GM04504 (cell line): Measurements from ENCODE around the gene PRDM15.
A peak's percentile ranks its signal among the peaks of the same experiment; 100 is the strongest.

Source experiments
- DNase-seq: peaks from one replicate; pipeline ENCODE4 v3.0.0-alpha.2; 2012; ENCODE audit warnings: low read depth

The PRDM15 gene

GRCh38 chr21:41823906-41824305, 55.2 kb downstream of the PRDM15 start:
- no peak for DNase-seq

- no peak for DNase-seq
Measured at GRCh38 chr21:41823166-41823565, 56.0 kb downstream of the PRDM15 start.

- DNase-seq, result no peak
Measured at GRCh38 chr21:41821756-41822431, 57.2 kb downstream of the PRDM15 start.

GRCh38 chr21:41821081-41821755, 57.9 kb downstream of the PRDM15 start:
- no peak for DNase-seq

GRCh38 chr21:41820384-41821080, 58.6 kb downstream of the PRDM15 start:
- DNase-seq, result no peak

GRCh38 chr21:41819856-41820281, 59.3 kb downstream of the PRDM15 start:
- no peak for DNase-seq

- no peak for DNase-seq
Measured at GRCh38 chr21:41819236-41819855, 59.8 kb downstream of the PRDM15 start.

- no peak for DNase-seq
Measured at GRCh38 chr21:41817877-41818855, 61.0 kb downstream of the PRDM15 start.

- DNase-seq, result peak; percentile 53
Measured at GRCh38 chr21:41817228-41817627, 61.9 kb downstream of the PRDM15 start.

GRCh38 chr21:41816583-41817165, 62.5 kb downstream of the PRDM15 start:
- DNase-seq, result peak; percentile 24

- no peak for DNase-seq
Measured at GRCh38 chr21:41815652-41816582, 63.2 kb downstream of the PRDM15 start.

- DNase-seq, result no peak
Measured at GRCh38 chr21:41813226-41813625, 65.9 kb downstream of the PRDM15 start.

- no peak for DNase-seq
Measured at GRCh38 chr21:41812679-41813078, 66.5 kb downstream of the PRDM15 start.

GRCh38 chr21:41810597-41810932, 68.6 kb downstream of the PRDM15 start:
- no peak for DNase-seq

- no peak for DNase-seq
Measured at GRCh38 chr21:41809891-41810596, 69.1 kb downstream of the PRDM15 start.

GRCh38 chr21:41808846-41809245, 70.3 kb downstream of the PRDM15 start:
- DNase-seq, result no peak

GRCh38 chr21:41808094-41808493, 71.0 kb downstream of the PRDM15 start:
- DNase-seq, result no peak

GRCh38 chr21:41806773-41807172, 72.4 kb downstream of the PRDM15 start:
- no peak for DNase-seq

- no peak for DNase-seq
Measured at GRCh38 chr21:41805643-41806042, 73.5 kb downstream of the PRDM15 start.
